ENCODE measurements around the gene PLD5.

PLD5 gene

DNA sequence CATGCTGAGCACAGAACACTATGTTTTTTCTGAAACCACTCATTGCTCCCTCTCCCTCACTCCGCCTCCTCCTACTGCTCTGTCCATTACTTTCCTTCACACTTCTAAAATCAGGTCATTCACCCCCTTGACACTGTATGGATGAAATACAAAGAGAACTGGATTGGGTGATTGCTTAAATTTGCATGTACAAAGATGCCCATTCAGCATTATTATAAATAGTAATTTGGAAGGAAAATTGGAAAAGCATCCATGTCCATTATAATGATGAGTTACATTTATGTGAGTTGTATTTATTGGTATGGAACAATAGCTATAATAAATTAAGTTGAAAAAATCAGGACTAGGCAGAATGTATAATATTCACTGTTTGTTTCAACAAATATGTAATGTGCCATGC lies 83.7 kb downstream of the PLD5 start:
- no peak for TF ChIP-seq POLR2A (IDR thresholded peaks at IDR 0.05; ENCODE audit: low read depth, low read length)
- no peak for TF ChIP-seq TAF1 (IDR thresholded peaks at IDR 0.05; ENCODE audit: borderline replicate concordance, low read depth, low read length)
- no peak for TF ChIP-seq POLR2AphosphoS5 (IDR thresholded peaks at IDR 0.05; ENCODE audit: low read depth, low read length)
- FAIRE-seq: no peak
- DNase-seq (ENCODE audit: insufficient read length): no peak

DNA sequence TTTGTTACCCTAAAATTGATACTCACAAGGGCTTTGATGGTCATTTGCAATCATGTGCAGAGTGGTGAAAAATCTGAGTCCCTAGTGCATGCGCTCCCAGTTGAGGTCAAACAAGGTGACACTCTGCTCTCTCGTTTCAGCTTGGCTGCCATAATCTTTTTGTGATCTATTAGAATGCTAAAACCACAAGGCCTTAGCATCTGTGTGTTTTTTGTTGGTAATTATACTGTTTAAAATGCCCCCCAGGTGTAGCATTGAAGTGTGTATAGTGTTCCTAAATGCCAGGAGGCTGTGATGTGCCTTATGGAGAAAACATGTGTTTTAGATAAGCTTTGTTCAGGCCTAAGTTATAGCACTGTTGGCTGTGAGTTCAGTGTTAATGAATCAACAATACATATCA lies 89.3 kb downstream of the PLD5 start:
- DNase-seq (ENCODE audit: insufficient read length) (no peak), FAIRE-seq (no peak)
- TF ChIP-seq POLR2AphosphoS5 (IDR thresholded peaks at IDR 0.05; ENCODE audit: low read depth, low read length) (no peak), POLR2A (IDR thresholded peaks at IDR 0.05; ENCODE audit: low read depth, low read length) (no peak), TAF1 (IDR thresholded peaks at IDR 0.05; ENCODE audit: borderline replicate concordance, low read depth, low read length) (no peak)

DNA sequence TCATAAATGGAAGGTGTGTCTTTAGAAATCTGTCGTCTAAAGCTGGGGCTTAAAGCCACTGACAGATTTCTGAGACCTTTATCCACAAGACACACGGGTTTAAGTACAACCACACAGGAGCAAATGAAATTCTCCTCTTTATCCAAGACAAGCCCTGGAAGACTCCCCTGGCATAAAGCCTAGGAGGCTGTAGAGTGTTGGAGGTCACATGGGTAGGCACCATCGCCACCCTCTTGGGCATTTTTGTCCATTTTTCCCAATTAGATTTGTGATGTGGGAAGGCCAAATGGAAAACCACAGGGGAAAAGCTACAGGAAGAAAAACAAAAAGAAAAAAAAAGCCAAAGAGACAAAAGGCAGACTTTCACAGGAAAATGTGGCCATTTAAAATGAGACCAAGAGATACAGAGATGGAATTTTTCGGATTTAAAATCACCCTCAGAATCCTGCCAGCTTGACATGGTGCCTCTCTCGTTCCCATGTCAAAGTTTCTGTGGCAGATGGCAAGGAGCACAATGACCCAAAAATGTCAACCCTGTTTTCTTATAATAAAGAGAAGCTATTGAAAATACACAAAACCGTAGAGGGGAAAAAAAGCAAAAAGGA lies 91.9 kb downstream of the PLD5 start:
- no peak for DNase-seq (ENCODE audit: insufficient read length)
- FAIRE-seq: no peak
- TF ChIP-seq TAF1 (IDR thresholded peaks at IDR 0.05; ENCODE audit: borderline replicate concordance, low read depth, low read length): no peak
- TF ChIP-seq POLR2A (IDR thresholded peaks at IDR 0.05; ENCODE audit: low read depth, low read length): no peak

DNA sequence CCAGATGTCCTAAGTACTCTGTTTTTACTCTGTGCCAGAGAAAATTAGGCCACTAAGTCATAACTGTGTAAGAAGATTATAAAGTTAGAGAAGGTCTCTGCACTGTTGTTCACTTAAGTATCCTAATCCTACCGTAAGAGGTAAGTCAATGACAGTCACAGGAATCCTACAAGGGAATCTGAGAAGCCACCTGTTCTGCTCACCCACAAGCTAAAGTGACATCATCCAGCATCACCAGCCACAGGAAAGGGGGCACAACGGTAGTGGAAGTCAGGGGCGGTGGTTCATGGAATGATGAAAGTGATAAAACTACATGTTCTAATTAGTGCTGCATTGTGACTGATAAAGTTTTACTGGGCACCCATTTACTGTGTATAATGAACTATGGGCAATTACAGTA lies 92.7 kb downstream of the PLD5 start:
- DNase-seq (ENCODE audit: insufficient read length) (no peak), FAIRE-seq (no peak)
- TF ChIP-seq POLR2A (IDR thresholded peaks at IDR 0.05; ENCODE audit: low read depth, low read length): no peak
- TF ChIP-seq TAF1 (IDR thresholded peaks at IDR 0.05; ENCODE audit: borderline replicate concordance, low read depth, low read length): no peak
- TF ChIP-seq POLR2AphosphoS5 (IDR thresholded peaks at IDR 0.05; ENCODE audit: low read depth, low read length): no peak

DNA sequence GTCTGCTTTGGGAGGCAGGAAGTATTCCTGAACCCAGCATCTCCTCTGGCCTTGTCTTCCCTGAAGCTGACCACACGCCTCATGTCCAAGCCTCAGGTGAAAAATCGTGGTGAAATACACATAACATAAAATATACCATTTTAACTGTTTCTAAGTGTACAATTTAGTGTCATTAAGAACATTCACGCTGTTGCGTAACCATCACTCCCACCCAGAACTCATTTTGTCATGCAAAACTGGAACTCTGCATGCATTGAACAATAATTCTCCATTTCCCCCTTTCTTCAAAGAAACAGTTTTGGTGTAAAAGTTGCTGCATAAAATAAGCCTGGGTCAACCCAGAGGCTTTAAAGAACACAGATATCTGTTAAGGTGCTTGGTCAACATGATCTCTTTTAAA lies 93.5 kb downstream of the PLD5 start:
- no peak for TF ChIP-seq TAF1 (IDR thresholded peaks at IDR 0.05; ENCODE audit: borderline replicate concordance, low read depth, low read length)
- no peak for TF ChIP-seq POLR2AphosphoS5 (IDR thresholded peaks at IDR 0.05; ENCODE audit: low read depth, low read length)
- TF ChIP-seq POLR2A (IDR thresholded peaks at IDR 0.05; ENCODE audit: low read depth, low read length): no peak

DNA sequence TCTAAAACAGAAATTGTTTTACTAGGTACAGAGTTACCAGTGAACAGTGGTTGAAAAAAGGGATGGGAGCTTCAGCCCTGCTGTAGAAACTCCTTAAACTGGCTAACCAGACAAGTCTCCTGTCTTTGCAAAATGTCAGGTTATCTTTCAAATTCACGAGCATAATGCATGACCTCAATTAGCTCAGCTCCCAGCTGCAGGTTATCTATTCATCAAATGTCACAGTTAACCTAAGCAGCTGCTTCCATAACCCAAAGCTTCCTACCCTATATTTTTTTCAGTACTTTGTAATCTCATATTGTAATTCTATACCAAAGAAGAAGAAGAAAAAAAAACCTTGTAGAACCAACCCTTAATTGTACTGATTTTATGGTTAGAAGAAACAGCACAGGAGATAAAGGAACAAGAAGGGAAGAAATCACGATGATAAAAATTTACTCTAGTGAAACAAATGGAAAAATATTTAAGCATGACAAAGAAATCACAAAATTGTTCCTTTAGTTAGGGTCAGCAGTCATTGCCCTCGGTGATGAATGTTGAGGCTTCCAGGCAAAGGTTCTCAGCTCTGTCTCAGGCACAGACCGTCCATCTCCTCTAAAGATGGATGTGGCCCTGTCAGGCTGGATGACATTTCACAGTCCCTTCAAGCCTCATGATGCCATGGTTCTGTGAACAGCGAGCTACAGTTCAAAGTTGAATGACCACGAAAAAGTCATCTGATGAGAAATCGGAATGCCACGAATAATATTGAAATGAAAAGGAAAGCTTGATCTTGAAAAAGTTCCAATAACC lies 95.9 kb downstream of the PLD5 start:
- FAIRE-seq: no peak
- no peak for DNase-seq (ENCODE audit: insufficient read length)
- TF ChIP-seq TAF1 (IDR thresholded peaks at IDR 0.05; ENCODE audit: borderline replicate concordance, low read depth, low read length) (no peak), POLR2A (IDR thresholded peaks at IDR 0.05; ENCODE audit: low read depth, low read length) (no peak), POLR2AphosphoS5 (IDR thresholded peaks at IDR 0.05; ENCODE audit: low read depth, low read length) (no peak)

More for the DNA sequence above, 93.5 kb downstream of the PLD5 start:
- DNase-seq (ENCODE audit: insufficient read length) (no peak), FAIRE-seq (no peak)

DNA sequence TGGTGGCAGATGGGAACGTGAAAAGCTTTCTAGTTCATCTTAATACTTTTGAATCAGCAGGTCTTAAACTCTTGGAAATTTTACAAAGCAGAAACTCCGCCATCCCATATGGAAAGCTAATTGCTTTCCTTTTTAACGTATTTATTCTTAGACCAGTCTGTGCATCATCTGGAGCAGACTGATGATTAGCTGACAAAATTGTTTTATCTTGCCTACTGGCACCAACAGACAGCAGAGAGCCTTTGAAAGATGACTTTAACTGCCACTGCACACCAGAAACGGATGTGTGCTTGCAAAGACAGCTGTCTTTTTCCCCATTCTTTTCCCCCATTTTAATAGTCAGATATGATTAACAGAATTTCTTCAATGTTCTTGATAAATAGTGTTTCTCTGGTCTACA lies 97.0 kb downstream of the PLD5 start:
- no peak for FAIRE-seq
- DNase-seq (ENCODE audit: insufficient read length): no peak
- no peak for TF ChIP-seq TAF1 (IDR thresholded peaks at IDR 0.05; ENCODE audit: borderline replicate concordance, low read depth, low read length)
- no peak for TF ChIP-seq POLR2A (IDR thresholded peaks at IDR 0.05; ENCODE audit: low read depth, low read length)
- TF ChIP-seq POLR2AphosphoS5 (IDR thresholded peaks at IDR 0.05; ENCODE audit: low read depth, low read length): no peak

DNA sequence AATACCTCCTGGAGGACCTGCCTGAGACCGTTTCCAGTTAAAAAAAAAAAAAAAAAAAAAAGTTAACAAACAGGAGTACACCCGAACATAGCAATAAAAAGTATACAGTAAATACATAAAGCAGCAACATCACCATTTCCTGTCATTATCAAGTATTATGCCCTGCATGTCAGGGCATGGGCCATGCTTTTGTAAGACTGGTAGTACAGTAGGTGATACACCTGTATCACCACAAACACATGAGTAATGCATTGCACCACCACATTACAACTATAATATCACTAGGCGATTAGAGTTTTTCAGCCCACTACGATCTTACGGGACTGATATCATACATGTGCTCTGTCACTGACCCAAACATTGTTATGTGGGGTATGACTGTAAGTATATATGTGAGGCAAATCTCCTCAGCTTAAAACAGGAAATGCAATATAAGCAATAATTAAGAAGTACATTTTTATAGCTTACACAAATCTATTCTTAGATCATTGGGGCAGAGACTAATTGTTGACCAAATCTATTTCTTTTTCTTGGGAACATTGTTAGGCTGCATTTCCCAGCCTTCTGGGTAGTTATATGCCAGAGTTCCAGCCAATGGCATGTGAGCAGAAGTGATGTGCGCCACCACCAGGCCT lies 98.1 kb downstream of the PLD5 start:
- no peak for DNase-seq (ENCODE audit: insufficient read length)
- TF ChIP-seq POLR2A (IDR thresholded peaks at IDR 0.05; ENCODE audit: low read depth, low read length): no peak
- TF ChIP-seq TAF1 (IDR thresholded peaks at IDR 0.05; ENCODE audit: borderline replicate concordance, low read depth, low read length): no peak
- no peak for TF ChIP-seq POLR2AphosphoS5 (IDR thresholded peaks at IDR 0.05; ENCODE audit: low read depth, low read length)
- no peak for FAIRE-seq

DNA sequence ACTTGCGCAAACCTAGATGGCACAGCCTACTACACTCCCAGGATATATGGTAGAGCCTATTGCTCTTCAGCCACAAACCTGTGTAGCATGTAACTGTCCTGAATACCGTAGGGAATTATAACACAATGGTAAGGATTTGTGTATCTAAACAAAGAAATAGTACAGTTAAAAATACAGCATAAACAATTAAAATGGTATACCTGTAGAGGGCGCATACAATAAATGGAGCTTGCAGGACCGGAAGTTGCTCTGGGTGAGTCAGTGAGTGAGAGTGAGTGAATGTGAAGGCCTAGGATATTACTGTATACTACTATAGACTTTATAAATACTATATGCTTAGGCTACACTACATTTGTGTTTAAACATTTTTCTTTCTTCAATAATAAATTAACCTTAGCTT lies 99.3 kb downstream of the PLD5 start:
- DNase-seq (ENCODE audit: insufficient read length) (no peak), FAIRE-seq (no peak)
- TF ChIP-seq POLR2AphosphoS5 (IDR thresholded peaks at IDR 0.05; ENCODE audit: low read depth, low read length): no peak
- TF ChIP-seq TAF1 (IDR thresholded peaks at IDR 0.05; ENCODE audit: borderline replicate concordance, low read depth, low read length): no peak
- no peak for TF ChIP-seq POLR2A (IDR thresholded peaks at IDR 0.05; ENCODE audit: low read depth, low read length)

DNA sequence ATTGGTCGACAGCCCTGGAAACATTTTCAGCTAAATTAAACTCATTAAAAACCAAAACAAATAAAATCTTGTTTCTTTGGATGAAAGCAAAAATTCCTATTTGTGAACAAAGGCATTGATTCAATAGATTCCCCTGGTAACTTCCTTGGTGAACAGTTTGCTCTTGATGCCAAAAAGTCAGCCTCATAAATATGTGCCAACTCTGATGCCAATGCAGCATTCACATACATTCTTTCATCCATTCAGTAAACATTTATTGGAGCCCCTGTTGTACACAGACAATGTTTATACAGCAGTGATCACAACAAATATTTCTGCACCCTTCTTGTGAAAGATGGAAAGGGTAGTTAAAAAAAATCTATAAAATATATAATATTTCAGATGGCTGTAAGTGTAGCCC lies 107.8 kb downstream of the PLD5 start:
- DNase-seq (ENCODE audit: insufficient read length): no peak
- no peak for FAIRE-seq
- TF ChIP-seq POLR2AphosphoS5 (IDR thresholded peaks at IDR 0.05; ENCODE audit: low read depth, low read length) (no peak), TAF1 (IDR thresholded peaks at IDR 0.05; ENCODE audit: borderline replicate concordance, low read depth, low read length) (no peak), POLR2A (IDR thresholded peaks at IDR 0.05; ENCODE audit: low read depth, low read length) (no peak)

DNA sequence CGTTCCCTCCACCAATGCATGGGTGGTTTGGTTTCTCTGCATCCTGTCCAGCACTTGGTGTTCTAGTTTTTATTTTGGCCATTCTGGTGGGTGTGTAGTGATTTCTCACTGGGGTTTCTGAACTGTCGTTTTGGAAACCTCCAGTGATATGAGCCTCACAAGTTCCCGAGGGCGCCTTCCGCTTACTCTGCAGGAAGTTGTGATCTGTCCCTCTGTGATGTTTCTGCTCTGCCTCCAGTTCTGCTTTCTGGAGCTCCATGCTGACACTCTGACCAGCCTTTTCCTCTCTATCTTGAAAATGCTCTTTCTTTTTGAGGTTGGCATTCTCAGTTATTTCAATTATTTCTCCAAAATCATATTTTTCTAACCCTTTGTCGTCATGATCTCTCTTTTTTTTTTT lies 111.6 kb downstream of the PLD5 start:
- DNase-seq (ENCODE audit: insufficient read length) (no peak), FAIRE-seq (no peak)
- no peak for TF ChIP-seq POLR2AphosphoS5 (IDR thresholded peaks at IDR 0.05; ENCODE audit: low read depth, low read length)
- TF ChIP-seq POLR2A (IDR thresholded peaks at IDR 0.05; ENCODE audit: low read depth, low read length): no peak
- TF ChIP-seq TAF1 (IDR thresholded peaks at IDR 0.05; ENCODE audit: borderline replicate concordance, low read depth, low read length): no peak

DNA sequence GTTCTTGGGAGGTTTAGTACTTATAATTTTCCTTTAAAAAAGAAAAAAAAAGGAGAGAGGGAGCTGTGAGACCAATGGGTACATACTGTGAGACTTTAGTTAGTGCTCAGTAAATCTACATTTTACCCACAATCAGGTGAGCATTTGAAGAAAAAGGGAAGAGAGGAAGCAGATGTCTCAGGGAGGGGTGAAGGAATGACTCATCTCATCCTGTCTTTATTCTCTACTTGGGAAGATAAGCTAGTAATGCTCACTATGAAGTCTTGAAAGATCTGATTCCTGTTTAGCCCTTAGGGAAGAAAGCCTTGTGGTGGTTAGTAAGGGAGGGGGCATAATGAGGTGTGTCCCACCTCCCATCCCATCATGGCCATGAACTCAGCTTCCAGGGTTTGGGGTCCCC lies 112.6 kb downstream of the PLD5 start:
- TF ChIP-seq TAF1 (IDR thresholded peaks at IDR 0.05; ENCODE audit: borderline replicate concordance, low read depth, low read length): no peak
- no peak for TF ChIP-seq POLR2AphosphoS5 (IDR thresholded peaks at IDR 0.05; ENCODE audit: low read depth, low read length)
- no peak for TF ChIP-seq POLR2A (IDR thresholded peaks at IDR 0.05; ENCODE audit: low read depth, low read length)
- no peak for FAIRE-seq

More for the DNA sequence above, 112.6 kb downstream of the PLD5 start:
- DNase-seq (ENCODE audit: insufficient read length): no peak
